Sigmoid colon (tissue), 4 donors: ENCODE data around the gene SCART1.

Experiments
- CTCF ChIP-seq, 4 experiments: fragments of 450-650 bp in 3 of 4; fragments of 200-600 bp in 1 of 4; IDR thresholded peaks; one replicate each; pipeline ENCODE4 v1.5.1; 2016 to 2019; ENCODE audit warnings: antibody characterized with exemption in 4 of 4, mild to moderate bottlenecking in 3 of 4, moderate library complexity in 2 of 4
- EP300 ChIP-seq, 4 donors: sonication (generic); formaldehyde crosslinking; IDR thresholded peaks; one replicate each; pipeline ENCODE4 v1.6.1; 2017; ENCODE audit warnings: antibody characterized with exemption in 4 of 4
- POLR2A ChIP-seq, 2 donors: fragments of 450-650 bp; IDR thresholded peaks; one replicate each; pipeline ENCODE4 v1.6.1; 2016; ENCODE audit warnings: antibody characterized with exemption in 2 of 2, mild to moderate bottlenecking in 2 of 2, moderate library complexity in 2 of 2
- POLR2AphosphoS5 ChIP-seq, 4 donors: sonication (generic); formaldehyde crosslinking; IDR thresholded peaks; one replicate each; pipeline ENCODE4 v1.6.1; 2017; ENCODE audit warnings: antibody characterized with exemption in 4 of 4

- TF ChIP-seq POLR2A (IDR thresholded peaks at IDR 0.05) (no peak), CTCF (IDR thresholded peaks at IDR 0.05) (no peak), POLR2AphosphoS5 (IDR thresholded peaks at IDR 0.05) (no peak), EP300 (IDR thresholded peaks at IDR 0.05) (no peak)
These were observed 31.4 kb upstream of the SCART1 start for GRCh38 chr10:133422223-133422806.
